ENCODE data around the gene SP140L.
A peak's percentile ranks its signal among the peaks of the same experiment; 100 is the strongest.
"Not testable (repeated sequence)": the region's sequence is repeated elsewhere in the genome, so short reads cannot be mapped to it uniquely, and the experiment has no call there.

The SP140L gene

GRCh38 chr2:230362030-230362691, 35.2 kb downstream of the SP140L start:
- no peak for DNase-seq (ENCODE audit: low read depth)

- DNase-seq (ENCODE audit: low read depth) = no peak
Measured at GRCh38 chr2:230382108-230382507, 55.1 kb downstream of the SP140L start.

GRCh38 chr2:230383453-230383852, 56.5 kb downstream of the SP140L start:
- DNase-seq (ENCODE audit: low read depth) = no peak

- DNase-seq (ENCODE audit: low read depth) = no peak
Measured at GRCh38 chr2:230384986-230385385, 58.0 kb downstream of the SP140L start.

GRCh38 chr2:230394301-230394700, 67.3 kb downstream of the SP140L start:
- no peak for DNase-seq (ENCODE audit: low read depth)

- DNase-seq (ENCODE audit: low read depth) = not testable (repeated sequence)
Measured at GRCh38 chr2:230398698-230399097, 71.7 kb downstream of the SP140L start.

GRCh38 chr2:230400041-230400440, 73.0 kb downstream of the SP140L start:
- DNase-seq (ENCODE audit: low read depth) = no peak

GRCh38 chr2:230400454-230400853, 73.5 kb downstream of the SP140L start:
- DNase-seq (ENCODE audit: low read depth) = no peak

- not testable (repeated sequence) for DNase-seq (ENCODE audit: low read depth)
Measured at GRCh38 chr2:230401026-230401425, 74.0 kb downstream of the SP140L start.

GRCh38 chr2:230403746-230404145, 76.8 kb downstream of the SP140L start:
- DNase-seq (ENCODE audit: low read depth) = no peak

- no peak for DNase-seq (ENCODE audit: low read depth)
Measured at GRCh38 chr2:230405824-230406223, 78.8 kb downstream of the SP140L start.

GRCh38 chr2:230408244-230408842, 81.3 kb downstream of the SP140L start:
- DNase-seq (ENCODE audit: low read depth) = peak; percentile 71

GRCh38 chr2:230409316-230409715, 82.3 kb downstream of the SP140L start:
- not testable (repeated sequence) for DNase-seq (ENCODE audit: low read depth)

- DNase-seq (ENCODE audit: low read depth) = no peak
Measured at GRCh38 chr2:230410263-230410662, 83.3 kb downstream of the SP140L start.

- DNase-seq (ENCODE audit: low read depth) = no peak
Measured at GRCh38 chr2:230410861-230411569, 84.0 kb downstream of the SP140L start.

- no peak for DNase-seq (ENCODE audit: low read depth)
Measured at GRCh38 chr2:230411570-230412370, 84.8 kb downstream of the SP140L start.

GRCh38 chr2:230412371-230412711, 85.3 kb downstream of the SP140L start:
- DNase-seq (ENCODE audit: low read depth) = no peak

GRCh38 chr2:230412846-230413245, 85.9 kb downstream of the SP140L start:
- no peak for DNase-seq (ENCODE audit: low read depth)

- no peak for DNase-seq (ENCODE audit: low read depth)
Measured at GRCh38 chr2:230413479-230413878, 86.5 kb downstream of the SP140L start.

GRCh38 chr2:230414302-230414701, 87.3 kb downstream of the SP140L start:
- no peak for DNase-seq (ENCODE audit: low read depth)

- DNase-seq (ENCODE audit: low read depth) = peak; percentile 57
Measured at GRCh38 chr2:230416061-230416721, 89.2 kb downstream of the SP140L start, which contains the start of gene SP100. Gene SP100, plus strand, starts transcription at chr2:230416201. Its CDS starts 96 bp downstream, at chr2:230416297.

GRCh38 chr2:230417436-230417835, 90.4 kb downstream of the SP140L start:
- DNase-seq (ENCODE audit: low read depth) = no peak

Measured in GM04503 (cell line).